GM18870 (cell line): ENCODE data around the gene INSC.
"Not testable (repeated sequence)": the region's sequence is repeated elsewhere in the genome, so short reads cannot be mapped to it uniquely, and the experiment has no call there.

Experiments used
- ATAC-seq: cut with Tn5 transposase; IDR thresholded peaks from one replicate; pipeline ENCODE4 v1.9.1; 2021; ENCODE audit warnings: moderate library complexity; ENCODE audit not compliant: unreplicated experiment

The INSC gene, protein sequence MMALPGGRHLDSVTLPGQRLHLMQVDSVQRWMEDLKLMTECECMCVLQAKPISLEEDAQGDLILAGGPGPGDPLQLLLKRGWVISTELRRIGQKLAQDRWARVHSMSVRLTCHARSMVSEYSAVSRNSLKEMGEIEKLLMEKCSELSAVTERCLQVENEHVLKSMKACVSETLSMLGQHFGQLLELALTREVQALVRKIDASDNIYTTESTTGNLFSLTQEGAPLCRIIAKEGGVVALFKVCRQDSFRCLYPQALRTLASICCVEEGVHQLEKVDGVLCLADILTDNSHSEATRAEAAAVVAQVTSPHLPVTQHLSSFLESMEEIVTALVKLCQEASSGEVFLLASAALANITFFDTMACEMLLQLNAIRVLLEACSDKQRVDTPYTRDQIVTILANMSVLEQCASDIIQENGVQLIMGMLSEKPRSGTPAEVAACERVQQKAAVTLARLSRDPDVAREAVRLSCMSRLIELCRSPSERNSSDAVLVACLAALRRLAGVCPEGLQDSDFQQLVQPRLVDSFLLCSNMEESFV

DNA sequence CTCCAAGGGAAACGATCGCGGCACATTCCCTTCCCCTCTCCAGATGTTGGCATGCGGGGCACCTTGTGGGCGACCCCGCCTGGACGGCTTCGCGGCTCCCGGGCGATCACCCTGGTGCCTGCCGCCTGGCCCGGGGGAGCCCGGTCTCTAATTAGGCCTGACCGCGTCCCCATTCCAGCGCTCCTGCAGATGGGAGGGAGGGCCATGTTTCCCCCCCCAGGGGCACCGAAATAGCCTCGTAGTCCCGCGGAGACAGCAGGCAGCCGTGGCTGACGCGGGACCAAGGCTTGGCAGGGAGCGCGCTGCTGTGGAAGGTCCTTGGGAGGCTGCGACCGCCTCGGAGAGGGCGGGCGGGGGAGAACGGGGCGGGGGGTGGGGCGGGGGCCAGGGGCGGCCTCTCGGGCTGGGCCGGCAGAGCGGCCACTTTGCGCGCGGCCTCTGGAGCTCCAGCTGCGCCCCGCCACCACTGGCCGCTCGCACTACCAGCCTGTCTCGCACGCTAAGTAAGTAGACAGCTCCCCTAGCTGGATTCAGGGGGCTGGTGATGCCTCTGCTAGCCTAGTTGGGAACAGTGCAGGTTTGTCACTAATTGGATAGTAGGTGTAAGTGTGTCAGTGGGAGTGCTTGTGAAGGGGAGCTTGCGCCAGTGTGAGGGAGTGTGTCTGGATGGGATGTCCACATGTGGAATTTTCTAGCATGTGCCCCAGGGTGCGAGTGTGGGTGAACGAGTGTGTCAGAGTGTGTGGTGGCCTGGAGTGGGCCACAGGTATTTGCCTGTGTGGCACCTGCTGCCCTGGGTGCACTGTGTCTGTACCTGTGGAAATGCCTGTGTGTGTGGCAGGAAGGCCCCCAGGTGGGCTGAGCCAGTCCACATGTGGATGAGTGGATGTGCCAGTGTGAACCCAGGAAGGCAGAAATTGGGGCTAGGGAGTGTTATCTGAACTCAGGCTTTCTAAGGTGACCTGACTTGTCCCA lies at the start of gene INSC:
Gene INSC, plus strand, starts transcription at position 423 of the 975 bp plus-strand sequence. CDS start 34,252 bp downstream, outside the sequence.
- no peak for ATAC-seq

DNA sequence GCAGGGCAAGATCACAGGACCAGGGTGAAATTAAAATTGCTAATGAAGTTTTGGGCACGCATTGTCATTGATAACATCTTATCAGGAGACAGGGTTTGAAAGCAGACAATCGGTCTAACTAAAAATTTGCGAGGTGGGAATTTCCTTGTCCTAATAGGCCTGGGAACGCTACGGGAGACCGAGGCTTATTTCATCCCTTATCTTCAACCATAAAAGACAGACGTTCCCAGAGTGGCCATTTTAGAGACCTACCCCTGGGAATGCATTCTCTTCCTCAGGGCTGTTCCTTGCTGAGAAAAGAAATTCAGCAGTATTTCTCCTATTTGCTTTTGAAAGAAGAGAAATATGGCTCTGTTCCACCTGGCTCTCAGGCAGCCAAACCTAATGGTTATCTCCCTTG lies 45.0 kb upstream of the INSC start:
- not testable (repeated sequence) for ATAC-seq

GRCh38 chr11:15071556-15072255 lies 43.0 kb upstream of the INSC start:
- ATAC-seq: no peak

DNA sequence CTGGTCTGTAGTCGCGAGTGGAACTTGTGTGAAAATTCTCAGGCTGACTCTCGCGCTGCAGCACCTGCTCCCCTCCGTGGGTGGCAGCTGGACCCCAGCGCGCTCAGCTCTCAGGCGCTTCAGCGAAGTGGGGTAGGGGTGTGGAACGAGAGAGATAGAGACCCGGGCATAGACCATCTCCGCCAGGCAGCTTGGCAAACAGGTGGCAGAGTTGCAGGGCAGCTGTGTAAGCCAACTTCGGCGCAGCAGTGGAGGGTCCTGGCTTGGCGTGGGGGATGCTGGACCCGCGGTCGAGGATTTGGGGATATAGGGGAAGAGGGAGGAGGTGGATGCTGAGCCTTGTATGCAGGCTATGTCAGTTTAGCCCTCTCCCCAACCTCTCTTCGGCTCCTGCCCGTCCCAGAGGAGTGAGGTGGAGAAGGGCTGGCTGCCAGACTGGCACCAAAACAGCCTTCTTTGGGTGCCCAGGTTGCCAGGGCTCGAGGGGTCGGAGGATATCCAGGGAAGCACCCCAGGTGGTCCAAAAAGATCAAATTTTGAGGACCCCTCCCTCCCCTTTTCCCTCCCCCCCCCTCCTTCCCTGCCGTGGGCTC lies 42.1 kb upstream of the INSC start:
- ATAC-seq: no peak

- ATAC-seq: no peak
Observed at GRCh38 chr11:15073361-15074205, 41.1 kb upstream of the INSC start, which contains the start of gene CALCB. Gene CALCB (plus strand): TSS chr11:15073593. CDS start chr11:15074719, 1,126 bp downstream.

GRCh38 chr11:15074206-15075161 lies 40.2 kb upstream of the INSC start:
- peak; percentile 75 for ATAC-seq

GRCh38 chr11:15075162-15075526 lies 39.6 kb upstream of the INSC start:
- no peak for ATAC-seq

DNA sequence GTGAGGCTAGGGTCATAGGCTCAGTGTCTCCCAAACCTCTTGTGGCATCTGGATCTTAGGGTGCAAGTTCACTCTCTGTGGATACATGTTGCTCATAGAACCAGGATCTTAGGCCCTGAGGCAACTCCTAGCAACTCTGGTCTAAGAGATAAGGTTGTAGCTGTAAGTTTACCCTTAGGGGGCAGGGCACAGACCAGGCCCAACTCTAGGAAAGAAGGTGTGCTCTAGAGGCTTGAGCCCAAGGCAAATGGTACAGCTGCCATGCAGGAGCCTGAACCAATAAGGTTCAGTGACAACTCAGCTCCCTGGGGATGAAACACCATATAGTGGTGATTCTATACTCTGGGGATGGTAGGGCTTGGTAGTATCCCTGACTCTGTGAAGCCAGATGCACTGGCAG lies 23.5 kb upstream of the INSC start:
- ATAC-seq: no peak

- ATAC-seq: no peak
Observed at GRCh38 chr11:15091625-15092024, 23.1 kb upstream of the INSC start.

DNA sequence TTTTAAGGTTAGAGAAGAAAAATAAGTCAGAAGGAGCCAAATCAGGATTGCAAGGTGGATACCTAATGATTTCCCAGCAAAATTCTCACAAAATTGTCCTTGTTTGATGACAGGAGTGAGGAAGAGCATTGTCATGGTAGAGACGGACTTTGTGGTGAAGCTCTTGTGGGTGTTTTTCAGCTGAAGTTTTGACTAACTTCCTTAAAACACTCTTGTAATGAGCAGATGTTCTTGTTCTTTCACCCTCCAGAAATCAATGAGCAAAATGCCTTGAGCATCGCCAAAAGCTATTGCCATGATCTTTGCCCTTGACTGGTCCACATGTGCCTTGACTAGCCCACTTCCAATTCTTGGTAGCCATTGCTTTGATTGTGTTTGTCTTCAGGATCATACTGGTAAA lies 21.3 kb upstream of the INSC start:
- ATAC-seq: peak; percentile 84

GRCh38 chr11:15095736-15096228 lies 18.9 kb upstream of the INSC start:
- no peak for ATAC-seq

DNA sequence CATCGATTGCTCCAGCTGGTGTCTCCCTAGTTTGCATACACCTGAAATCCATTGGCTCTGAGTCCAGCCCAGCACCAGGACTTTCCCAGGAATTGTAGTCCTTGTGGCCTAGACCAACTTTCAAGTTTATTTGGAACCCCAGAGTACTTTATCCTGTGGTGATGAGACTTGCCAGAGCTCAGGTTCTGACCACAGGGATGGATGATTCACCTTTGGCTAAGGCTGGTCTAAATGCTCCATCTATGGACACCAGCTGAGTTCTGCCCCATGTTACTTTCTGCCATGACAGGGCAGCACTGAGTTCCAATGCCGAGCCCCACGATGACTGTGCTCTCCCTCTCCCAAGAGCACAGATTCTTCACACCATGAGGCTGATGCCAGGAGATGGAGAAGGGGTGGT lies 17.3 kb upstream of the INSC start:
- ATAC-seq: no peak

DNA sequence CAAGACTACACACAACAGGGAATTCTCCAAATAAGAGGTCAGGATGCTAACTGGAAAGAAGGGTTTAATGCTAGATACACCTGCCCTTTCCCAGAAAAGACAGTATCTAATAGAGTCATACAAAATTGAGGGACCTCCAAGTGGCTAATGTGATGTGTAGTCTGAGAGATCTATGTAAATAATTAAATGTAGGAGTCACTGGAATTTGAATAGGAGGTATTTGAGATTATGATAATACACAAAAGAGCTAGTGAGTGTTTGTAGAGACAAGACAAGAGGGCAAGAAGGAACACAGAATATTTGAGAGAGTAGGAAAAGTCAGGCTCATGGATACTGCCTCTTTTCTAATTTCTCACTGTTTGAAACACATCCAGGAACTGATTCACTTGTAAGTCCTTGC lies 15.5 kb upstream of the INSC start:
- ATAC-seq: no peak

DNA sequence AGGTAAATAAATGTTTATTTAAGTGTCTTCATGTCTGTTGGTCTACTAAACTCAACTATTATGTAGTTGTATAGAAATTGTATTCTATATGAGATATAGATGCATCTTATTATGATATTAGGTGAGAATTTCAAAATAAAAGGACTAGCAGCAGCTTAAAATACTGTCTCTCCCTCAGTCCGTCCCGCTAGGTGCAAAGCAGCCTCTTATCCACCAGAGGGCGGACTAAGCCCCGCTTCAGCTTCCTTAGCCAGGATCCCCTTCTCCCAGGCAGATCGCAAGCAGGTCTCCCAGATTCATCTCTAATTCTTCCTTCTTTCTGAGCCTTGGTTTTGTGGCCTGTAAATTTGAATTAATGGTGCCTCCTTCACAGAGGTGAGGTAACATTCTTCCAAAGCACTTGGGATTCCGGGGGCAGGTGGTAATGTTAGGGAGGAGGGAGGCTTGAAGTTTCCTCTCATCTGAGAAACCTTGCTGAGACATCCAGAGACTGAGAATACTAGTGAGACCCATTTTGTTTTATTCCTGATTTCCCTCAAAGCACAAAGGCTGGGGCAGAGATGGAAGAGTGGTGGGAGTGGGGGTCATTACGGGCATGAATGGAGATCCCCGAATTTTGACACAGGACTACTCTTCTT lies 13.5 kb upstream of the INSC start:
- ATAC-seq: peak; percentile 63

GRCh38 chr11:15104166-15104565 lies 10.6 kb upstream of the INSC start:
- ATAC-seq: no peak

GRCh38 chr11:15106201-15106965 lies 8.3 kb upstream of the INSC start:
- no peak for ATAC-seq
